Spleen (tissue), 7 donors: ENCODE measurements around the gene MX1.

Experiments used
- CTCF ChIP-seq, 11 experiments: fragments of 200-600 bp in 7 of 11; fragments of 450-650 bp in 4 of 11; sonication (generic) in 4 of 11; IDR thresholded peaks in 8 of 11; conservative IDR thresholded peaks in 3 of 11; 1 replicate in 7 of 11; 2 replicates in 4 of 11; pipeline versions ENCODE4 v1.4.0 to v1.8.0; 2016 to 2021; ENCODE audit warnings: antibody characterized with exemption in 11 of 11, inconsistent platforms in 4 of 11, mild to moderate bottlenecking in 1 of 11
- POLR2A ChIP-seq, 3 donors: fragments of 450-650 bp; IDR thresholded peaks; one replicate each; pipeline ENCODE4 v1.5.1; 2017; ENCODE audit warnings: antibody characterized with exemption in 3 of 3, mild to moderate bottlenecking in 1 of 3
- donor health status: DM: no; HTN: no; CAD: no; lungs with moderate emphysema.
- donor health status: DM: no; HTN: no; CAD: no.
- donor health status: DM: no; HTN: no; CAD: no.

- TF ChIP-seq CTCF (IDR thresholded peaks at IDR 0.05 in 8 of 11, conservative IDR thresholded peaks at IDR 0.05 in 3 of 11) (no peak), POLR2A (IDR thresholded peaks at IDR 0.05) (no peak)
These were observed 71.0 kb downstream of the MX1 start for GRCh38 chr21:41497008-41497407.
